ENCODE data around the gene RASGRP4. TPM values are rescaled to one million over a fixed set of nuclear protein-coding genes. Genes with fewer than 3 reads are reported as not detected.

Gene RASGRP4
- total RNA-seq, 1 experiment from 2014 or later, result not detected

DNA sequence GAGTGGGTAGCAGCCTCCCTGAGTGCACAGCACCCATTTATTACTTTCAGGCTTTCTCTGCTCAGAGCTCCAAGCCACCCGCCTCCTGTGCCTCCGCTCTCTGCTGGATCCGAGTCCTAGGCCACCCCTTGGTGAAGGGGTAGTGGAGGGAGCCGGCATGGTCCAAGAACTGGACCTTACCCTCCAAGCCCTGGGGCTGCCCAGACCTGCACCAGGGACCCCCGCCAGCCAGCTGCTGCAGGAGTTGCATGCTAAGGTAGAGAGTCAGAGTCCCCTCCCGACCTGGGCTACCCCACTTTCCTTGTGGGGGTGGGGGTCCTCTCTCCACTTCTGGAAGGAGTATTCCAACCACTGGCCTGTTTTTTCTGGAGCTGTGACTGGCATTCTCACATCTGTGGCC is 21.2 kb downstream of the RASGRP4 start:
- in situ Hi-C loops (cut with HindIII; ENCODE audit: low pct_unique_long_range_greater_than_20kb, low sequenced_read_pairs), result no loop called here
- DNase-seq (ENCODE audit: low read depth, low spot score), result no peak

DNA sequence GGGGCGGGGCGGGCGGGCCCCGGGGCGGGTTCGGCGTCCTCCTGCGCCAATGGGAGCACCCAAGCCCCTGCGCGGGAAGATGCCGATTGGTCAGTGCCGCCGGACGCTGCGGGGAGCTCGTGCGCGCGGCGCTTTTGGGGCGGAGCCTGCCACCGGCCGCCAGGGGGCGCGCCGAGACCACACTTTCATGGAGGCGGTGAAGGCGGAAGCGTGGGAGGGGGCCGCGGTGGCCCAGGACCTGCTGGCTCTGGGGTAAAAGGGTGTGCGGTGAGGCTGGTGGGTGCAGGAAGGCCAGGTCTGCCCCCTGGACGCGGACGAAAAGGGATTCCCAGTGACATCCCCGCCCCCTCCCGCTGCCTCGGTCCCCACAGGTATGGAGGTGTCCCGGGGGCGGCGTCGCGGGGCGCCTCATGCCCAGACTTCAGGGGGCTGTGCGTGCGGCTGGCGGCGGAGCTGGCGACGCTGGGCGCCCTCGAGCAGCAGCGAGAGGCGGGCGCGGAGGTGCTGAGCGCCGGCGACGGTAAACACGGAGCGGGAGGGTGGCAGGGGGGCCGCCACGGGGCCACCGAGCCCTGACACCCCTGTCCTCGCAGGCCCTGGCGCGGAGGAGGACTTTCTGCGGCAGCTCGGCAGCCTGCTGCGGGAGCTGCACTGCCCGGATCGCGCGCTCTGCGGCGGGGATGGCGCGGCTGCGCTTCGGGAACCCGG is 22.9 kb downstream of the RASGRP4 start, which contains the start of gene FAM98C:
TSS of gene FAM98C (plus strand) at position 127 of the 708 bp plus-strand sequence. CDS start at position 188, 61 bp downstream.
- peak; percentile 95 for DNase-seq (ENCODE audit: low read depth, low spot score)
- in situ Hi-C loops (cut with HindIII; ENCODE audit: low pct_unique_long_range_greater_than_20kb, low sequenced_read_pairs), result no loop called here

DNA sequence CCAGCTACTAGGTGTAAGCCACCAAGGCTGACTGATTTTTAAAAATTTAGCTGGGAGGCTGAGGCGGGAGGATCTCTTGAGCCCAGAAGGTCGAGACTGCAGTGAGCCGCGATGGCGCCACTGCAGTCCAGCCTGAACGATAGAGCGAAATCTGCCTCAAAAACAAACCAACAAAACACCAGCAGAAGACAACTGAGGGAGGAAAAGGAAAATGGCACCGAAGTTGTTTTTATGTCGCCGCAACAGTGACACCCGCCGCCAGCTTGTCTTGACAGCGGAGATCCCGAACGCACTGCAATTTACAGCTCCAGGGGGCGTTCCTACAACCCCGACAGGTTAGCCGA is 23.4 kb downstream of the RASGRP4 start:
- in situ Hi-C loops (cut with HindIII; ENCODE audit: low pct_unique_long_range_greater_than_20kb, low sequenced_read_pairs), result no loop called here
- DNase-seq (ENCODE audit: low read depth, low spot score), result no peak

DNA sequence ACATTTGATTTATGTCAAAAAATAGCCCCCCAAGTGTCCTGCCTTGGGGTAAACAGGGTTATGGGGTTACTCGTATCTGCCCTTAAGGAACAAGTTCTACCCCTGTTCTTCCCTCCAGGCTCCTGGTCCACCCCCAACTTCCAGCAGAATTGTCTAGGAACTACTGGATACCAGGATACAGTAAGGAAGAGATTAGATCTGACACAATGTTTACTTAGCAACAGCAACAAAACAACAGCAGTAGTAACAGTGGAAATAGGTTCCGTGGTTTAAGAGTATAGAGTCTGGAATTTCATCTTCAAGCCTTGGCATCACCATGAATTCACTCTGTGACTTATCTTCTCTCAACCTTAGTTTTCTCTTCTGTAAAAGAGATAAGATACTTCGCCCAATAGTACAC is 24.9 kb downstream of the RASGRP4 start:
- in situ Hi-C loops (cut with HindIII; ENCODE audit: low pct_unique_long_range_greater_than_20kb, low sequenced_read_pairs), result no loop called here
- no peak for DNase-seq (ENCODE audit: low read depth, low spot score)

DNA sequence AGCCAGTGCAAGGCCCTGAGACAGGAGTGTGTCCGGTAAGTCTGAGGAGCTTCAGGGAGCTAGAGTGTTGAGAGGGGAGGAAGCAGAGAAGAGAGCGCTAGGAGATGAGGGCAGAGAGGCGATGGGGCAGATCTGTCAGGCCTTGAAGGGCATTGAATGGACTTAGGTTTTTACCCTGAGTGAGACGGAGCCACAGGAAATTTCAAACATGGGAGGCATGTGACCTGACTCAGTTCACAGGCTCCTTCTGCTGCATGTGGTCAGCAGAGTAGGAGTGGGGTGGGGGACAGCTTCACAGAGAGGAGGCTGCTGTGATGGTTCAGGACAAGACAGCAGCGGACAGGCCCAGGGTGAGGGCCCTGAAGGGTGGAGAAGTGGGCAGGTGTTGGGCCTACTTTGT is 25.7 kb downstream of the RASGRP4 start:
- no peak for DNase-seq (ENCODE audit: low read depth, low spot score)
- in situ Hi-C loops (cut with HindIII; ENCODE audit: low pct_unique_long_range_greater_than_20kb, low sequenced_read_pairs), result no loop called here

DNA sequence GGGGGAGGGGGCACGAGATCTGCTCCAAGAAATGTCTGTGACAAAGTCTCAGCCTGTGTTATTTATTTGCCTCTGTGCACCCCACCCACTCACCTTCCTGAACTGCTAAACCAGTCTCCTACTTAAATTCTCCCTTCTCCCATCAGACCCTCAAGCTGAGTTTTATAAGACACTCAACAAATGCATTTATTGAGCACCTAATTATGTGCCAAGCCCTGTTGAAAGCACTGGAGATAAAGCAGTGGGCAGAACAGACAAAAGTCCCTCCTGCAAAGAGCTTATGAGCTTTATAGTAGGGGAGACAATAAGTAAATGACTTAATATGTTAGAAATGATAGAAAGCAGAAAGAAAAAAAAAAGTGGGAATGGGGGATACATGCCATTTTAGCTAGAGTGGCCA is 26.5 kb downstream of the RASGRP4 start:
- no peak for DNase-seq (ENCODE audit: low read depth, low spot score)
- in situ Hi-C loops (cut with HindIII; ENCODE audit: low pct_unique_long_range_greater_than_20kb, low sequenced_read_pairs), result no loop called here

DNA sequence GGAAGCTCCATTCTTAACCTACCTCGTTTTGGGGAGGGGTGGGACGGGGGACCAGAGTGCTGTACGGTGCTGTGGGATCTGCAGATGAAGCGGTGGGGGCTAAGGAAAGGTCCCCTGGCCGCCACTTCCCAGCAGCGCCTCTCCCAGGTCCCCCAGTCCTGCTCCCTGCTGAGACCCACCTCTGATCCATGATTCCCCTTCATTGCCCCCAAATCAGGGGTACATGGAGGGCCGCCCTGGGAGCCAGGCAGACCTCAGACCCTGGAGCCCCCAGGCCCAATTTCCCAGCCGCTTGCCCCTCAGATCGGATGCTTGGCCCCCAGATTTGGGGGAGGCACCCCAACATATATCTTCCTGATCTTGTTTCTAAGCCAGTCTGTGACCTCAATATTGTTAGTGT is 26.9 kb downstream of the RASGRP4 start:
- DNase-seq (ENCODE audit: low read depth, low spot score), result no peak
- in situ Hi-C loops (cut with HindIII; ENCODE audit: low pct_unique_long_range_greater_than_20kb, low sequenced_read_pairs), result no loop called here

DNA sequence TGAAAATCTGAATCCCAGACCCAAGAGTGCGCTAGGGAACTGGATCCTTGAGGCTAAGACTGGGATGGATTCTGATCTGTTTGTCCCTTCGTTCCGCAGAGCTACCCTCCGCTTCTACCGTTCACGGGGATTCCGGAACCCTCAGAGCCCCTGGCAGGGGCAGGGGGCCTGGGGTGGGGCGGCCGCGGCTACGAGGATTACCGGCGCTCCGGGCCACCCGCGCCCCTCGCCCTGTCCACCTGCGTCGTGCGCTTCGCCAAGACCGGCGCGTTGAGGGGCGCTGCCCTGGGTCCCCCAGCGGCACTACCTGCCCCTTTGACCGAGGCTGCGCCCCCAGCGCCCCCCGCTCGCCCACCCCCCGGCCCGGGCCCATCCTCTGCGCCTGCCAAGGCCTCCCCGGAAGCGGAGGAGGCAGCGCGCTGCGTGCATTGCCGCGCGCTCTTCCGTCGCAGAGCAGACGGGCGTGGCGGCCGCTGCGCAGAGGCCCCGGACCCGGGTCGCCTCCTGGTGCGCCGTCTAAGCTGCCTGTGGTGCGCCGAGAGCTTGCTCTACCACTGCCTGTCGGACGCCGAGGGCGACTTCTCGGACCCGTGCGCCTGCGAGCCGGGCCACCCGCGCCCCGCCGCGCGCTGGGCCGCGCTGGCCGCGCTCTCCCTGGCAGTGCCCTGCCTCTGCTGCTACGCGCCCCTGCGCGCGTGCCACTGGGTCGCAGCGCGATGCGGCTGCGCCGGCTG is 30.5 kb downstream of the RASGRP4 start:
- in situ Hi-C loops (cut with HindIII; ENCODE audit: low pct_unique_long_range_greater_than_20kb, low sequenced_read_pairs), result no loop called here
- DNase-seq (ENCODE audit: low read depth, low spot score), result no peak

DNA sequence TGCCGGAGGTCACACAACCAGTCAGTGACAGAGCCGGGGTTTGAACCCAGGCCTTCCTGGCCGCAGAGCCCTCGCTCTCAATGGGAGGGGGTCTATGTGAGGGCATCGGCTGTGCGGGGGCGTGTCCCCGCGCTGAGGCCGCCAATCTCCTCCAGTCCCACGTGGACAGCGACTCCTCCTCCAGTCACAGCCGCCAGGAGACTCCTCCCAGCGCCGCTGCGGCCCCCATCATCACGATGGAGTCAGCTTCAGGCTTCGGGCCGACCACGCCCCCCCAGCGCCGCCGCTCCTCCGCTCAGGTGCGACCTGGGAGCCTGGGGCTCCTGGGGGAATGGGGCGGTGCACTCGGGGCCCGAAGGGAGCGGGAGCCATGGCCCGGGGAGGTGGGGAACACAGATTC is 31.5 kb downstream of the RASGRP4 start:
- DNase-seq (ENCODE audit: low read depth, low spot score), result no peak
- in situ Hi-C loops (cut with HindIII; ENCODE audit: low pct_unique_long_range_greater_than_20kb, low sequenced_read_pairs), result no loop called here

DNA sequence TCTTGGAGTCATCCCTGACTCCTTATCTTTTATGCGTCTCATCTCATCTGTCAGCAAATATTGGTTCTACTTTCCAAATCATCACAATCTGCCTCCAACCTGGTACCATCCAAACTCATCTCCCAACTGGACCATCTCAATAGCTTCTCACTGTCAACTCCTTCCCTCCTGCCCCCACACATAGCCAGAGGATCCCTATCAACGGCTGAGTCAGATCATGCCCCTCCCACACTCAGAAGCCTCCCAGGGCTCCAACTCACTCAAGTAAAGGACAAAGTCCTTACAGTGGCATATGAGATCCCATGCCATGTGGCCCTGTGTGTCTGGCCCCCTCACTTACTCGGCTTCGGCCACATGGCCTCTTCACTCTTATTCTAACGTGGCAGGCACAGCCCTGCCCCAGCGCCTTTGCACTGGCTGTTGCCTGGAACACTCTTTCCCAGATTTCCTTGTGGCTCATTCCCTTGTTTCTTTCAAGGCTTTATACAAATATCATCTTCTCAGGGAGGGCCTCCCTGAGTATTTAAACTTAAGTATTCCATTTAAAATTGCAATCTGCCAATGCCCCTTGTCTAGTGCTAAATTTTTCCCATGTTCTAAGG is 33.2 kb downstream of the RASGRP4 start:
- in situ Hi-C loops (cut with HindIII; ENCODE audit: low pct_unique_long_range_greater_than_20kb, low sequenced_read_pairs), result no loop called here
- DNase-seq (ENCODE audit: low read depth, low spot score), result no peak

DNA sequence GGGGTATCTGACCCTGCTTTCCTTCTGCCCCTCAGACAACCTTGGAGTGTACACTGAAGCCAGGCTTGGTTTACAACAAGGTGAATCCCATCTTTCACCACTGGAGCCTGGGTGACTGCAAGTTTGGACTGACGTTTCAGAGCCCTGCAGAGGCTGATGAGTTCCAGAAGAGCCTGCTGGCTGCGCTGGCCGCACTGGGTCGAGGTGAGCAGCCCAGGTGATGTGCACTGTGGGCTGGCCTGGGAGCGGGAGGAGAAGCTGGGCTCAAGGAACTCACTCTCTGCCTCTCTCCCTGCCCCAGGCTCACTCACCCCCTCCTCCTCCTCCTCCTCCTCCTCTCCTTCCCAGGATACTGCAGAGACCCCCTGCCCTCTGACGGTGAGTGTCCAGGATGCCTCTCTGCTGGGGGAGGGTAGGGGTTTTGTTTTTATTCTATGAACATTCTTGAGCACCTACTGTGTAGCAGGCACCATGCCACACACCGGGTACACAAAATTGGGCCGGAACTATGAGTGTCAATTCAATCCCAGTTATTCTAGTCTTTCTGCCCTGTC is 34.0 kb downstream of the RASGRP4 start:
- DNase-seq (ENCODE audit: low read depth, low spot score), result no peak
- in situ Hi-C loops (cut with HindIII; ENCODE audit: low pct_unique_long_range_greater_than_20kb, low sequenced_read_pairs), result no loop called here

DNA sequence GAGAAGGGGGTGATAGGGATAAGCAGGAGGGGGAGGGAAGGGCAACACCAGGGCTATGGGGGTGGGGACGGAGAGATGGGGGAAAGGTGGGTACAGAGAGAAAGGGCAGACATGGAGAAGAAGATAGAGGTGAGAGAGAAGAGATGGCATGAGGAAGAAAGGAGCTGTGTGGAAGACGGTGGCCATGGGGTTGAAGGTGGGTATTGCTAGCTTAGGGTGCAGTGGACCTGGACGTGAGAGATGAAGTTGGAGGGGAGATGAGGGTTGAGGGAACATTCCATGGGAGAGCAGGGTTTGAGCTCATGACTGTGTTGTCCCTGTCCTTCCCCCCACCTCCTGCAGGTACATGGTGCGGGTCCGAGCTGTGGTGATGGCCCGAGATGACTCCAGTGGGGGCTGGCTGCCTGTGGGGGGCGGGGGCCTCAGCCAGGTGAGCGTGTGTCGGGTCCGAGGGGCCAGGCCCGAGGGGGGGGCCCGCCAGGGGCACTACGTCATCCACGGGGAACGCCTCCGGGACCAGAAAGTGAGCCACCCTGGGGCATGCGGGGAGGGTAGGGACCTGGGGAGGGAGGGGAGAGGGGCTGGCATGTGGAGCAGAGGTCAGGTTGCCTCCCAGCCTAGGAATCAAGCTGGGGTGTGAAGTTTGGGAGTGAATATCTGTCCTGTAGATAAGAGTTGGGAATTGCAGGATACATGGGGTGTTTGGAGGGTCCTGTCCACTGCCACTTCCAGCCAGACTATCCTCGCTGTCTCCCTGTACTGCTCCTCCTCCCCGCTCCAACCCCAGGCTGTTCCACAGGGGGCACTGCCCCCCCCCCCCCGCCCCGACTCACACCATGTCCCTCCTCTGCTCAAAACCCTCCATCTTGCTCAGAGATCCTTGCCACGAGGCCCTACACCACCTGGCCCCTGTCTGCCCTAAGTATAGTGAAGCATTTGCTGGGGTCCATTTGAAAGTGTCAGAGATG is 35.8 kb downstream of the RASGRP4 start:
- DNase-seq (ENCODE audit: low read depth, low spot score), result no peak
- in situ Hi-C loops (cut with HindIII; ENCODE audit: low pct_unique_long_range_greater_than_20kb, low sequenced_read_pairs), result no loop called here

DNA sequence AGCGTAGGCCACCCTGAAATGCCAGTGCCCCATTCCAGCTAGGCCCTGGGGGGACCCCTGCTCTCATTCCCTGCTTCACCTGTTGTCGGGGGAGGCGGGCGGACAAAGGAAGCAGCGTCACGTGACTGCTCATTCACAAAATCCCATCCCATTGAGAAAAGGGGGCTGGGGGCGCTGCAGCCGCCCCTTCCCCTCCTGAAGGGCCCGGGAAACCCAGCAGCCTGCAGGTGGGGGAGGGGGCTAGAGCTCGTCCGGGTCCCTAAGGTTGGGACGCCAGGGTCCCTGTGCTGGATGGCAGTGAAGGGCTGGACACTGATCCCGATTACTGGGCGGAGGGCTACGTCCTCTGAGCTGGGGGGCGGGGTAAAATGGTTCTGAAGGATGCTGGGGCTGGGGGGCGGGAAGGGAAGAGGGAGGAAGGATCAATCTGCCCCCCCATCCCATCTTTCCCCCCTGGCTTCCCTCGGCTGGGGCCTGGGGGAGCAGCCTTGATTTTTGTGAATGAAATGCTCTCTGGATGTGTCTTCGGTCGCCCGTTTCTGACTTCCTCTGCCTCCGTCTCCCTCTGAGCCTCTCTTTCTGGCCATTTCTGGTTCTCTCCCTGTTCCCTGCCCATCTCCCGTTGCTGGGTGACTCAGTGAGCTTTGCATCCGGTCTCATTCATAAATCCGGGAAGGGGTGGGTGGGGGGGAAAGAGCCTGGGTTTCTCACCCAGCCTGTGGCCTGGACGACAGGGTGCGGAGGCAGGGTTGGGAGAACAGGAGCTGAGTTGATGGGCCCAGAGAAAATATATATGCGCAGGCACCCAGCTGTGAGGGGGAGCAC is 36.7 kb downstream of the RASGRP4 start:
- in situ Hi-C loops (cut with HindIII; ENCODE audit: low pct_unique_long_range_greater_than_20kb, low sequenced_read_pairs), result no loop called here
- DNase-seq (ENCODE audit: low read depth, low spot score), result no peak

DNA sequence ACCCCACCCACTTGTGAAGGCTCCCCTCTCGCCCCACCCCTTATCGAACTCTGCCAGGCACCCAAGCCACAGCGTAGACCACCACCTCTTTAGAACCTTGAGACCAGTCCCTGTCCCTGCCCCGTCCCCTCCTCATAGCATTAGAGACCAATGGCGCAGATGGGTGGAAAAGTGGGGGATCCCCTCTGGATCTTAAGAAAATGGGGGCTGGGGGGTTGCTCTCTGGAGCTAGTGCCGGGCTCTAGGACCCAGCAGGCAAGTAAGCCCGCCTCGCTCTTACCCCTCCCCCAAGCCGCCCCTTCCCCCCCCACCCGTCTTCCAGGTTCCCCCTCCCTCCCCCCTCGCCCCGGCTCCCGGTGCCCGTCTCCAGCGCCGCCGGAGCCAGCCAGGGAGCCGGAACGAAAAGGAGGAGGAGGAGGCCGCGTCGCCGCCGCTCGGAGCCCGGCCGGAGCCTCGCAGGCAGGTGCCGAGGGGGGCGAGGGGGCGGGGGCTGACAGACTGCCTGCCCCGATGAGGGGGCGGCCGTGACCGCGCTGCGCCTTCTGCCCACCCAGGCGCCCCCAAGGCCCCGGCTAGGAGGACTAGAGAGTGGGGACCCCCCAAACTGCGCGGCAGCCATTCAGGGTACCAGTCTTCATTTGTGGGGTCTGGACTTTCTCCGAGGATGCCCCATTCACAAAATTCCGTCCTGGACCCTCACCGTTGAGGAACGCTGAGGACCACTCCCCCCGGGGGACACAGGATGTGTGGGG is 37.5 kb downstream of the RASGRP4 start, which contains the start of gene SPRED3:
TSS of gene SPRED3 (plus strand) at position 349 of the 752 bp plus-strand sequence. CDS start 1,606 bp downstream, outside the sequence.
- in situ Hi-C loops (cut with HindIII; ENCODE audit: low pct_unique_long_range_greater_than_20kb, low sequenced_read_pairs), result no loop called here

DNA sequence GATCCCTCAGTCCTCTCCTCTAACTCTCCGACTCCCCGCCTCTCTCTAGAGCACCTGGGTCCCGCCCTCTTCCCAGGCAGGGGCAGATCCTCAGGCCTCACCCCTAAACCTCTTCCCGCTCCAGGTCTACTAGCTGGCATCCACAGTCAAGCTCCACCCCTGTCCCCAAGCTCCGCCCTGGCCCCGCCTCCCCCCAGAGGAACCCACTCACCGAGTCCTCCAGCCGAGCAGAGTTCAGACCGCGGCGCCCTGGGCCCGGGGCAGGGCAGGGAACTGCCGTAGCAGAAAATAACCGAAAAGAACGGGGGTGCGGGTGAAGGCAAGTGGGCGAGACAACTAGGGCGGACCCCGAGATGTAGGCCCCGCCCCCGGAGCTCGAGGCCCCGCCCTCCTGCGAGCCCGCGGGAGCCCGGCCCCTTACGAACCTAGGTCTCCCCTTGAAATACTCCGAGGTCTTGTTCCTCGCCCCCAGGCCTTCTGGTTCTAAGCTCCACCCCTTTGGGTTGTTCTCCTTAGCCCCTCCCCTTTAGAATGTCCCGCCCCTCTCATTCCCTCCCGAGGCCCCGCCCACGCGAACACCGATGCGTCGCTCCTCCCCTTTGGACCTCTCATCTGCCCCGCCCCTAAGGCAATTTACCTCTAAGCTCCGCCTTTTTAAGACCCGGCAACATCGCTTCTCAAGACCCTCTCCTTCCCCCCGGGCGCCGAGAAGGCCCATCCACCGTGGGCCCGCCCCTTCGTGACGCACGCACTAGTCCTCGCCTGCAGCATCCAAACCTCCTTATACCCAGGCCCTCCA is 38.3 kb downstream of the RASGRP4 start, which contains the start of gene GGN:
TSS of gene GGN (minus strand) at position 485 of the 799 bp plus-strand sequence. CDS start 773 bp downstream, outside the sequence.
- in situ Hi-C loops (cut with HindIII; ENCODE audit: low pct_unique_long_range_greater_than_20kb, low sequenced_read_pairs), result no loop called here
- DNase-seq (ENCODE audit: low read depth, low spot score), result peak; percentile 68

More for the DNA sequence above, 37.5 kb downstream of the RASGRP4 start, which contains the start of gene SPRED3:
- DNase-seq (ENCODE audit: low read depth, low spot score), result no peak

Data from SK-MEL-5 (cell line).